Measurements from ENCODE around the gene USP30. TPM values are rescaled to one million over a fixed set of nuclear protein-coding genes. Genes with fewer than 3 reads are reported as not detected.

USP30 gene
- total and polyA plus RNA-seq, 4 donors: 6.5 to 17.9 (median 8.0) TPM

DNA sequence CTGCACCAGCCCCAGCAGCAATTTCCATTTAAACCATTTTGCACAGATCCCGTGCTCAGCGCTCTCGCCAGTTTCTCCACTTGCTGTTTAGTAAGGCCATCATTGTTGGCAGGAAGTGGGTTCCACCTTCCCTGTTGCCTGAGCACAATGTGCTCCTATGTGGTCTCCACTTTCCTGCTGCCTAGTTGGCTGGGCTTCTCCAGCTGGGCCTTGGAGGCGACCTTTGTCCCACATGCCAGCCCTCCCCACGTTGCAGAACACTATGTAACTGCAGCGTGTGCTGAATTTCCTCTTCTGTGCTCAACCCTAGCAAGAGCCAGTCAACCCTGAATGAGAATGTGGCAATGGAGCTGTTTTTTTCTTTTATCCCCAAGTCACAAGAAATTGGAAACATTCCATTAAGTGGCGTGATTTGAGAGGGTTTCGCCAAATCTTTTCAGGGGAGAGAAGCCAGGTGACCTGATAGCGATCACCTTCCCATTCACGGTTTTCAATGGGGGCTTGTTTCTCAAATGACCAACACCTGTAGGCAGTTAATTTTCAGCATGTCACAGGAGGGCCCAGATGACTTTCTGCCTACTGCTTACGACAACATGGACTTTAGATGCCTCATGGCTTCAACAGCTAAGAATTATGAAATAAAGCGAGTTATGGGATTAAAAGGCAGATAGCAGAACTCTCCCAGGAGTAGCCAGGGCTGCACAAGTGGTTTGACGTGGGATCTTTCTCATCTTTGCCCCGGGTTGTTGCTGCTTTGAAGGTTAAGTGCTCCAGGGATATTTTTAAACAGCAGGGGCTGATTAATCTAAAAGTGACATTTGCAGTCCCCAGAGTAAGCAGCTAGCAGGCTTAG, 63.6 kb downstream of the USP30 start, which contains the start of gene ACACB:
Gene ACACB (plus strand): TSS at position 830 of the 853 bp plus-strand sequence. CDS start 22,819 bp downstream, outside the sequence.
- no peak within 1 kb of the TSS for H3K4me3 ChIP-seq
- WGBS, 2 donors: 46 to 57% methylated on average over 14 of the region's 14 CpGs
- H3K27ac ChIP-seq (ENCODE audit: low read depth in 1 of 2, low read length in 1 of 2): peak within 1 kb of the TSS; percentile 66 to 92
- no peaks in the 10 kb centered on the region for H3K9me3 ChIP-seq (ENCODE audit: control insufficient read depth in 4 of 4, insufficient read depth in 3 of 4, low read length in 3 of 4)
- no peak for DNase-seq
- ATAC-seq (ENCODE audit: insufficient read depth, low FRiP score): no peak
- no peak within 1 kb of the TSS for H3K9ac ChIP-seq (ENCODE audit: insufficient read depth in 1 of 2, low read length in 2 of 2)
- TF ChIP-seq, protein P1, sequence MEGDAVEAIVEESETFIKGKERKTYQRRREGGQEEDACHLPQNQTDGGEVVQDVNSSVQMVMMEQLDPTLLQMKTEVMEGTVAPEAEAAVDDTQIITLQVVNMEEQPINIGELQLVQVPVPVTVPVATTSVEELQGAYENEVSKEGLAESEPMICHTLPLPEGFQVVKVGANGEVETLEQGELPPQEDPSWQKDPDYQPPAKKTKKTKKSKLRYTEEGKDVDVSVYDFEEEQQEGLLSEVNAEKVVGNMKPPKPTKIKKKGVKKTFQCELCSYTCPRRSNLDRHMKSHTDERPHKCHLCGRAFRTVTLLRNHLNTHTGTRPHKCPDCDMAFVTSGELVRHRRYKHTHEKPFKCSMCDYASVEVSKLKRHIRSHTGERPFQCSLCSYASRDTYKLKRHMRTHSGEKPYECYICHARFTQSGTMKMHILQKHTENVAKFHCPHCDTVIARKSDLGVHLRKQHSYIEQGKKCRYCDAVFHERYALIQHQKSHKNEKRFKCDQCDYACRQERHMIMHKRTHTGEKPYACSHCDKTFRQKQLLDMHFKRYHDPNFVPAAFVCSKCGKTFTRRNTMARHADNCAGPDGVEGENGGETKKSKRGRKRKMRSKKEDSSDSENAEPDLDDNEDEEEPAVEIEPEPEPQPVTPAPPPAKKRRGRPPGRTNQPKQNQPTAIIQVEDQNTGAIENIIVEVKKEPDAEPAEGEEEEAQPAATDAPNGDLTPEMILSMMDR (IDR thresholded peaks at IDR 0.05; ENCODE audit: control extremely low read depth, extremely low read depth): no peak
- no peaks in the 10 kb centered on the region for H3K36me3 ChIP-seq (ENCODE audit: control insufficient read depth in 4 of 4, insufficient read depth in 4 of 4, low read length in 4 of 4)
- no peaks in the 10 kb centered on the region for H3K27me3 ChIP-seq (ENCODE audit: control insufficient read depth in 3 of 3, insufficient read depth in 3 of 3, low read length in 2 of 3)
- peaks cover 0 to 14% (median 13%) of the 10 kb centered on the region in 5 donors for H3K4me1 ChIP-seq (ENCODE audit: control insufficient read depth in 5 of 5, insufficient read depth in 5 of 5, low read length in 5 of 5)

GRCh38 chr12:109116611-109116949, 64.2 kb downstream of the USP30 start:
- Histone ChIP-seq H3K9me3 (ENCODE audit: control insufficient read depth in 4 of 4, insufficient read depth in 3 of 4, low read length in 3 of 4) (no peaks in the 10 kb centered on the region), H3K27ac (ENCODE audit: low read depth in 1 of 2, low read length in 1 of 2) (peak overlapping the region; percentile 66 to 92), H3K36me3 (ENCODE audit: control insufficient read depth in 4 of 4, insufficient read depth in 4 of 4, low read length in 4 of 4) (no peaks in the 10 kb centered on the region), H3K4me1 (ENCODE audit: control insufficient read depth in 5 of 5, insufficient read depth in 5 of 5, low read length in 5 of 5) (peaks cover 0 to 14% (median 9%) of the 10 kb centered on the region in 5 donors), H3K9ac (ENCODE audit: insufficient read depth in 1 of 2, low read length in 2 of 2) (no peak overlapping the region), H3K4me3 (no peak overlapping the region), H3K27me3 (ENCODE audit: control insufficient read depth in 3 of 3, insufficient read depth in 3 of 3, low read length in 2 of 3) (no peaks in the 10 kb centered on the region)
- DNase-seq (no peak), ATAC-seq (ENCODE audit: insufficient read depth, low FRiP score) (no peak)
- 87 to 90% methylated on average over 12 of the region's 12 CpGs for WGBS, 2 donors
- TF ChIP-seq, protein P1 (IDR thresholded peaks at IDR 0.05; ENCODE audit: control extremely low read depth, extremely low read depth): no peak

DNA sequence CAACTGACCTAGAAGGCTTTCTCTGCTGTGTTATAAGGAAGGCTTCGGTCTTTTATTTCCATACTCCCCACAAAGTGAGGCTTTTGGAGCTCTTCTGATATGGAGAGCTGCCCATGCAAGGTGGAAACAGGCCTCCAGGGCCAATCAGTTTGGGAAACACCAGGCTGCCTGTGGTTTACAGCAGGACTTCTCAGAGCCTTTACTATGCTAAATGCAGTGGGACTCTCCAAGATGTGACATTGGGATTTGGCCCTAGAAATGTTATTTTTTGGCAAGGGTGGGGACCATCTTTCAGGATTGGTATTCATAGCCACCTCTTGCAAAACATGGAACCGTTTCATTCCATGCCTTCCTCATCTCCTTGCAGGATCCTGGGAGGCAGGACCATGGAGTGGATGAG, 67.7 kb downstream of the USP30 start:
- 85 to 89% methylated on average over 2 of the region's 2 CpGs for WGBS, 2 donors
- Histone ChIP-seq H3K9me3 (ENCODE audit: control insufficient read depth in 4 of 4, insufficient read depth in 3 of 4, low read length in 3 of 4) (no peaks in the 10 kb centered on the region), H3K27ac (ENCODE audit: low read depth in 1 of 2, low read length in 1 of 2) (no peak overlapping the region), H3K36me3 (ENCODE audit: control insufficient read depth in 4 of 4, insufficient read depth in 4 of 4, low read length in 4 of 4) (no peaks in the 10 kb centered on the region), H3K4me1 (ENCODE audit: control insufficient read depth in 5 of 5, insufficient read depth in 5 of 5, low read length in 5 of 5) (peaks cover 0 to 11% (median 4%) of the 10 kb centered on the region in 5 donors), H3K4me3 (no peak overlapping the region), H3K27me3 (ENCODE audit: control insufficient read depth in 3 of 3, insufficient read depth in 3 of 3, low read length in 2 of 3) (no peaks in the 10 kb centered on the region), H3K9ac (ENCODE audit: insufficient read depth in 1 of 2, low read length in 2 of 2) (no peak overlapping the region)
- DNase-seq (no peak), ATAC-seq (ENCODE audit: insufficient read depth, low FRiP score) (no peak)
- TF ChIP-seq, protein P1 (IDR thresholded peaks at IDR 0.05; ENCODE audit: control extremely low read depth, extremely low read depth): no peak
